Trophoblast cell (in vitro differentiated cells and primary cell): Measurements from ENCODE around the gene SEC24C.

Experiments used
- DNase-seq, 2 donors: peaks; one replicate each; pipeline ENCODE4 v3.0.0-alpha.2; 2016
- H2AFZ ChIP-seq: 2 replicates; pipeline ENCODE4 v1.6.1; 2013; ENCODE audit warnings: low read length, moderate library complexity, mild to moderate bottlenecking; ENCODE audit not compliant: insufficient read depth, poor library complexity
- H2AK5ac ChIP-seq: 2 replicates; pipeline ENCODE4 v1.6.1; 2013; ENCODE audit warnings: mild to moderate bottlenecking, low read length
- H2BK120ac ChIP-seq: 2 replicates; pipeline ENCODE4 v1.6.1; 2013; ENCODE audit warnings: low read length, mild to moderate bottlenecking, moderate library complexity; ENCODE audit not compliant: insufficient read depth, poor library complexity
- H2BK12ac ChIP-seq: 2 replicates; pipeline ENCODE4 v1.6.1; 2013; ENCODE audit warnings: mild to moderate bottlenecking, low read length, moderate library complexity
- H2BK5ac ChIP-seq: 2 replicates; pipeline ENCODE4 v1.6.1; 2013; ENCODE audit warnings: low read length, low read depth, moderate library complexity, mild to moderate bottlenecking; ENCODE audit not compliant: poor library complexity
- H3K14ac ChIP-seq: 2 replicates; pipeline ENCODE4 v1.6.1; 2013; ENCODE audit warnings: mild to moderate bottlenecking, low read length
- H3K18ac ChIP-seq: 2 replicates; pipeline ENCODE4 v1.6.1; 2013; ENCODE audit warnings: mild to moderate bottlenecking, low read length
- H3K23ac ChIP-seq: 2 replicates; pipeline ENCODE4 v1.6.1; 2013; ENCODE audit warnings: low read length
- H3K27ac ChIP-seq: 2 replicates; pipeline ENCODE4 v1.5.1; 2013; ENCODE audit warnings: low read depth, mild to moderate bottlenecking, inconsistent platforms, low read length, moderate library complexity
- H3K27me3 ChIP-seq: 2 replicates; pipeline ENCODE4 v1.6.1; 2013; ENCODE audit warnings: inconsistent platforms, mild to moderate bottlenecking, low read length, moderate library complexity; ENCODE audit not compliant: insufficient read depth
- H3K36me3 ChIP-seq, 2 experiments: 1 replicate in 1 of 2; 2 replicates in 1 of 2; pipeline ENCODE4 v1.6.1; 2013; ENCODE audit warnings: low read length in 2 of 2, mild to moderate bottlenecking in 2 of 2, moderate library complexity in 1 of 2; ENCODE audit not compliant: insufficient read depth in 2 of 2, control insufficient read depth in 1 of 2
- H3K4ac ChIP-seq: 2 replicates; pipeline ENCODE4 v1.6.1; 2013; ENCODE audit warnings: low read depth, mild to moderate bottlenecking, low read length, moderate library complexity
- H3K4me1 ChIP-seq, 2 experiments: 1 replicate in 1 of 2; 2 replicates in 1 of 2; pipeline ENCODE4 v1.6.1; 2013; ENCODE audit warnings: low read length in 2 of 2, mild to moderate bottlenecking in 2 of 2, moderate library complexity in 1 of 2; ENCODE audit not compliant: insufficient read depth in 2 of 2, control insufficient read depth in 1 of 2
- H3K4me2 ChIP-seq: 2 replicates; pipeline ENCODE4 v1.6.1; 2013; ENCODE audit warnings: inconsistent platforms, mild to moderate bottlenecking, low read length, moderate library complexity
- H3K4me3 ChIP-seq: 2 replicates; pipeline ENCODE4 v1.5.1; 2013; ENCODE audit warnings: mild to moderate bottlenecking, low read depth, low read length, inconsistent platforms
- H3K79me1 ChIP-seq: one replicate; pipeline ENCODE4 v1.6.1; 2013; ENCODE audit warnings: low read length
- H3K79me2 ChIP-seq: 2 replicates; pipeline ENCODE4 v1.6.1; 2013; ENCODE audit warnings: low read length, mild to moderate bottlenecking; ENCODE audit not compliant: control insufficient read depth, insufficient read depth, poor library complexity
- H3K9ac ChIP-seq: 2 replicates; pipeline ENCODE4 v1.6.1; 2013; ENCODE audit warnings: mild to moderate bottlenecking, low read length
- H3K9me3 ChIP-seq: 2 replicates; pipeline ENCODE4 v1.6.1; 2013; ENCODE audit warnings: low read depth, mild to moderate bottlenecking, control low read depth, inconsistent platforms, low read length; ENCODE audit not compliant: insufficient read depth
- H4K12ac ChIP-seq: 2 replicates; pipeline ENCODE4 v1.6.1; 2013; ENCODE audit warnings: low read depth, mild to moderate bottlenecking, low read length, moderate library complexity
- H4K8ac ChIP-seq: 2 replicates; pipeline ENCODE4 v1.6.1; 2013; ENCODE audit warnings: low read depth, mild to moderate bottlenecking, low read length, moderate library complexity
- H4K91ac ChIP-seq: one replicate; pipeline ENCODE4 v1.6.1; 2013; ENCODE audit warnings: low read depth, mild to moderate bottlenecking, low read length, moderate library complexity
- WGBS: extraction: QIAGEN DNeasy Blood & Tissue Kit; methylation state at CpG from one replicate; pipeline ENCODE4 v1.1.7; 2013; ENCODE audit warnings: missing lambda C conversion rate; ENCODE audit not compliant: insufficient read length, insufficient coverage; ENCODE audit errors: extremely low coverage; 5-methylcytosine and 5-hydroxymethylcytosine counted together

SEC24C gene

DNA sequence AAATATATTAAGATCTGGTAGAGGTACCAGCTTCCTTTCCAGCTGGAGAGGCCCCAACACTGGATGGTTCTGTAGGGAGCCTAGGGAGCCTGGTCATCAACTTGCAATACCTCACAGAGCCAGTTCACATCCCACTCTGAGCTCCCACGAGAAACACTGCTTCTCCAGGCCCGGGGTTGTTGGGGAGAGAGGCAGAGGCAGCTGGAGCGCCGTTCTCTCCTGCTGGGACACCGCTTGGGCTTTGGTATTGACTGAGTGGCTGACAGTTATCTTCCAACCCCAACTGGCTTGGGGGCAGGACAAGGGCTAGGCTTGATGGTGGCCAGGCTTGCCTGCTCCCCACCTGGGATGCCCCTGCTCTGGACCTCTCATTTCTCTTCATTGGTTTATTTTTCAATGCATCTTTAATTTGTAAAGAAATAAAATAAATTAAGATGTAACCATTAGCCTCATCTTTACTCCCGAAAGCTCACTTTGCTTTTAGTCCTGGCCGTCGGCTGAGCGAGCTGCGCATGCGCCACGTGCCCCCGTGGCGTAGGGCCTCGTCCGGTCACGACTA, 27.6 kb downstream of the SEC24C start:
- peak overlapping the region; percentile 98 for H4K91ac ChIP-seq
- peak overlapping the region; percentile 94 for H3K9ac ChIP-seq
- no peak overlapping the region for H2BK120ac ChIP-seq
- peak overlapping the region; percentile 98 for H3K27ac ChIP-seq
- peak in 1 of 2 donors; percentile 88 for DNase-seq
- H3K4me2 ChIP-seq = peak overlapping the region; percentile 86
- no peaks in the 10 kb centered on the region for H3K27me3 ChIP-seq
- peaks cover 12% of the 10 kb centered on the region for H3K79me2 ChIP-seq
- peak overlapping the region; percentile 97 for H4K8ac ChIP-seq
- H2AK5ac ChIP-seq = peak overlapping the region; percentile 1
- peaks cover 3% of the 10 kb centered on the region for H3K9me3 ChIP-seq
- peak overlapping the region; percentile 84 for H3K18ac ChIP-seq
- H2BK5ac ChIP-seq = peak overlapping the region; percentile 82
- H3K23ac ChIP-seq = no peak overlapping the region
- H3K79me1 ChIP-seq = peaks cover 12% of the 10 kb centered on the region
- H4K12ac ChIP-seq = peak overlapping the region; percentile 23
- no CpG with 5 or more reads among the region's 17 CpGs for WGBS
- H3K4me3 ChIP-seq = peak overlapping the region; percentile 97
- no peak overlapping the region for H2AFZ ChIP-seq
- H3K14ac ChIP-seq = peak overlapping the region; percentile 97
- H2BK12ac ChIP-seq = no peak overlapping the region
- peak overlapping the region; percentile 2 for H3K4ac ChIP-seq
- H3K36me3 ChIP-seq = peaks cover 38 to 54% of the 10 kb centered on the region in 2 experiments
- peaks cover 6 to 18% of the 10 kb centered on the region in 2 experiments for H3K4me1 ChIP-seq

DNA sequence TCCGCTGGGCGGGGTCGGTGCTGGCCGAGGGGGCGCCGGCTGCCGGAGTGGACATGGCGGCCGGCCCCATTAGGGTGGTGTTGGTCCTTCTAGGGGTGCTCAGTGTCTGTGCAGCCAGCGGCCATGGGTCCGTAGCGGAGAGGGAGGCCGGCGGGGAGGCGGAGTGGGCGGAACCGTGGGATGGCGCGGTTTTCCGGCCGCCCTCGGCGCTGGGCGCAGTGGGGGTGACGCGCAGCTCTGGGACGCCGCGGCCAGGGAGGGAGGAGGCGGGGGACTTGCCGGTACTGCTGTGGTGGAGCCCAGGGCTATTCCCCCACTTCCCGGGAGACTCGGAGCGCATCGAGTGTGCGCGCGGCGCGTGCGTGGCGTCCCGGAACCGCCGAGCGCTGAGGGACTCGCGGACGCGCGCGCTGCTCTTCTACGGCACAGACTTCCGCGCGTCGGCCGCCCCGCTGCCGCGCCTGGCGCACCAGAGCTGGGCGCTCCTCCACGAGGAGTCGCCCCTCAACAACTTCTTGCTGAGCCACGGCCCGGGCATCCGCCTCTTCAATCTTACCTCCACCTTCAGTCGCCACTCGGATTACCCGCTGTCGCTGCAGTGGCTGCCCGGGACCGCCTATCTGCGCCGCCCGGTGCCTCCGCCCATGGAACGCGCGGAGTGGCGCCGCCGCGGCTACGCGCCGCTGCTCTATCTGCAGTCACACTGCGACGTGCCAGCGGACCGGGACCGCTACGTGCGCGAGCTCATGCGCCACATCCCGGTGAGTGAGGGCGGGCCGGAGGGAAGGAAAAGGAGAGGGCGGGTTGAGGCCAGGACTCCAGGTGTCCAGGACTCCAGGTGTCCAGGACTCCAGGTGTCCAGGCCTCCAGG, 28.3 kb downstream of the SEC24C start:
- Histone ChIP-seq H4K91ac (peak overlapping the region; percentile 98), H2AK5ac (peak overlapping the region; percentile 55), H3K79me1 (peaks cover 12% of the 10 kb centered on the region), H3K4ac (peak overlapping the region; percentile 87), H3K9ac (peak overlapping the region; percentile 94), H2BK120ac (peak overlapping the region; percentile 92), H3K27me3 (no peaks in the 10 kb centered on the region), H3K36me3 (peaks cover 36 to 49% of the 10 kb centered on the region in 2 experiments), H4K8ac (peak overlapping the region; percentile 97), H3K79me2 (peaks cover 12% of the 10 kb centered on the region), H2AFZ (peak overlapping the region; percentile 84), H4K12ac (peak overlapping the region; percentile 97), H3K18ac (peak overlapping the region; percentile 84), H3K4me1 (peaks cover 6 to 18% of the 10 kb centered on the region in 2 experiments), H3K9me3 (peaks cover 3% of the 10 kb centered on the region), H3K4me2 (peak overlapping the region; percentile 86), H3K4me3 (peak overlapping the region; percentile 97), H2BK5ac (peak overlapping the region; percentile 82), H3K14ac (peak overlapping the region; percentile 97), H2BK12ac (no peak overlapping the region), H3K27ac (peak overlapping the region; percentile 98), H3K23ac (no peak overlapping the region)
- DNase-seq = peak; percentile 82 to 85
- no CpG with 5 or more reads among the region's 101 CpGs for WGBS

DNA sequence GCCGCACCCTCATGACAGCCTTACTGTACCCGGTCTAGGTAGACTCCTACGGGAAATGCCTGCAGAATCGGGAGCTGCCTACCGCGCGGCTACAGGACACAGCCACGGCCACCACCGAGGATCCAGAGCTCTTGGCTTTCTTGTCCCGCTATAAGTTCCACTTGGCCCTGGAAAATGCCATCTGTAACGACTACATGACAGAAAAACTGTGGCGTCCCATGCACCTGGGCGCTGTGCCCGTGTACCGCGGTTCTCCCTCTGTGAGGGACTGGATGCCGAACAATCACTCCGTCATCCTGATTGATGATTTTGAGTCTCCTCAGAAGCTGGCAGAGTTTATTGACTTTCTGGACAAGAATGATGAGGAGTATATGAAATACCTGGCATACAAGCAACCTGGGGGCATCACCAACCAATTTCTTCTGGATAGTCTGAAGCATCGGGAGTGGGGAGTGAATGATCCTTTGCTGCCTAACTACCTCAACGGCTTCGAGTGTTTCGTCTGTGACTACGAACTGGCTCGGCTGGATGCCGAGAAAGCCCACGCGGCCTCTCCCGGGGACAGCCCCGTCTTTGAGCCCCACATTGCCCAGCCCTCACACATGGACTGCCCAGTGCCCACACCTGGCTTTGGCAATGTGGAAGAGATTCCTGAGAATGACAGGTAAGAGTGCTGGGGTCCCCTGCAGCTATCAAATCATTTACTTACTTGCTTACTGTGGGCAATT, 29.1 kb downstream of the SEC24C start:
- peak overlapping the region; percentile 44 for H2AFZ ChIP-seq

DNA sequence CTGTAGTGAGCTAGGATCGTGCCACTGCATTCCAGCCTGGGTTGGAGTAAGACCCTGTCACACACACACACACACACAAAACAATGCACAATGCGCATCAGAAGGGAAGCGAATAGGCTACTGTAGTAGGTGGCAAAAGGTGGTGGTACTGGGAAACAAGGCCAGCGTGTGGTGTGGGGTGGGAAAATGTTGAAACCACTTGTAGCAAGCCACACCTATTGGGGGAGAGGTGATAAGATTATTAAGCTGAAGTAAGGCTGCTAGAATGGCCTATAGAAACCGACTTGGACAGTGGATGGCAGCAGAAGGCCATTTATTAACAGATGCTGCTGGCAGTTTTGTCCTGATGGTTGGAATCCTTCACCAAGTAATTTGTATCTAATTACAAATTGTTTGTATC, 30.5 kb downstream of the SEC24C start:
- Histone ChIP-seq H3K79me1 (peaks cover 12% of the 10 kb centered on the region), H3K27ac (no peak overlapping the region), H3K4ac (peak overlapping the region; percentile 7), H3K9me3 (no peaks in the 10 kb centered on the region), H3K4me3 (no peak overlapping the region), H3K23ac (no peak overlapping the region), H4K8ac (no peak overlapping the region), H3K14ac (no peak overlapping the region), H2BK5ac (no peak overlapping the region), H3K36me3 (peaks cover 32 to 41% of the 10 kb centered on the region in 2 experiments), H3K9ac (no peak overlapping the region), H3K79me2 (peaks cover 12% of the 10 kb centered on the region), H3K18ac (no peak overlapping the region), H2BK120ac (no peak overlapping the region), H2AK5ac (no peak overlapping the region), H4K91ac (no peak overlapping the region), H4K12ac (no peak overlapping the region), H3K4me1 (peaks cover 6 to 18% of the 10 kb centered on the region in 2 experiments), H2BK12ac (no peak overlapping the region), H3K4me2 (peak overlapping the region; percentile 22), H2AFZ (no peak overlapping the region), H3K27me3 (no peaks in the 10 kb centered on the region)
- DNase-seq = no peak
- WGBS = no CpG with 5 or more reads among the region's 5 CpGs

More for the DNA sequence above, 29.1 kb downstream of the SEC24C start:
- Histone ChIP-seq H3K4me2 (peak overlapping the region; percentile 86), H4K12ac (peak overlapping the region; percentile 22), H3K14ac (peak overlapping the region; percentile 53), H3K4ac (peak overlapping the region; percentile 35), H3K23ac (no peak overlapping the region), H3K36me3 (peaks cover 36 to 49% of the 10 kb centered on the region in 2 experiments), H2BK120ac (no peak overlapping the region), H3K27ac (peak overlapping the region; percentile 98), H3K4me1 (peaks cover 6 to 18% of the 10 kb centered on the region in 2 experiments), H3K4me3 (peak overlapping the region; percentile 97), H3K9ac (peak overlapping the region; percentile 70), H3K18ac (peak overlapping the region; percentile 30), H2BK5ac (no peak overlapping the region), H3K9me3 (peaks cover 3% of the 10 kb centered on the region), H2BK12ac (no peak overlapping the region), H4K91ac (peak overlapping the region; percentile 65), H2AK5ac (peak overlapping the region; percentile 33), H3K79me2 (peaks cover 12% of the 10 kb centered on the region), H3K79me1 (peaks cover 12% of the 10 kb centered on the region), H4K8ac (peak overlapping the region; percentile 97), H3K27me3 (no peaks in the 10 kb centered on the region)
- no CpG with 5 or more reads among the region's 29 CpGs for WGBS
- no peak for DNase-seq
